H7 (cell line): Measurements from ENCODE around the gene PARD6G. TPM values are rescaled to one million over a fixed set of nuclear protein-coding genes. Genes with fewer than 3 reads are reported as not detected.
A peak's percentile ranks its signal among the peaks of the same experiment; 100 is the strongest.

ENCODE experiments used
- DNase-seq: peaks from one replicate; pipeline ENCODE4 v3.0.0; 2012
- H3K27me3 ChIP-seq: 2 replicates; pipeline ENCODE4 v1.6.0; 2011; ENCODE audit warnings: mild to moderate bottlenecking, low read length; ENCODE audit not compliant: control insufficient read depth, insufficient read depth
- H3K36me3 ChIP-seq: replicated peaks from 2 replicates; pipeline ENCODE4 v1.5.1; 2011; ENCODE audit warnings: low read length; ENCODE audit not compliant: control insufficient read depth, insufficient read depth
- H3K4me3 ChIP-seq: 2 replicates; pipeline ENCODE4 v1.5.1; 2011; ENCODE audit warnings: low read depth, mild to moderate bottlenecking, control low read depth, low read length, moderate library complexity; ENCODE audit not compliant: insufficient read depth
- total RNA-seq: library from RNA; depleted of rRNA; stranded (reverse); fragments of >200 nt; shearing (Covaris generic); gene quantifications from 2 replicates; pipeline ENCODE4 v1.2.3, GENCODE V29; 2014; rRNA removed

Gene PARD6G
- total RNA-seq, 1 experiment from 2014 or later = 6.3 TPM

GRCh38 chr18:80126797-80127196, 120.5 kb downstream of the PARD6G start:
- Histone ChIP-seq H3K4me3 (no peak overlapping the region), H3K36me3 (0 out of 2 replicates have a peak, but pooled peaks cover 2% of the 10 kb centered on the region), H3K27me3 (no peaks in the 10 kb centered on the region)
- DNase-seq = no peak

DNA sequence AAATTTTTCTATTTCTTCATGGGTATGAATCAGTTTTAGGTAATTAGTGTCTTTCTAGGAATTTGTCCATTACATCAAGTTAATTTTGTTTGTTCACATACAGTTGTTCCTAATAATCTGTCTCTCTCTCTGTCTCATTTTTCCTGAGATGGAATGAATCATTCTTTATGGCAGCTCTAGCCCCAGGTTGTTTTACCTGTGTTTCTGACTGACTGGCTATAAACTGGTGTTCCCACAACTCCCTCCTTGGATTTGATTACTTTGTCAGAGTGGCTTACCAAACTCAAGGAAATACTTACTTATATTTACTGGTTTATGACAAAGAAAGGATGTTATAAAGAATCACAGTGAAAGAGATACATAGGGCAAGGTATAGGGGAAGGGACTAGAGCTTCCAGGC, 123.2 kb downstream of the PARD6G start:
- no peak for DNase-seq
- Histone ChIP-seq H3K4me3 (no peak overlapping the region), H3K27me3 (no peaks in the 10 kb centered on the region), H3K36me3 (peaks cover 3% of the 10 kb centered on the region; the same call in 1 of the 2 replicates)

GRCh38 chr18:80120932-80121331, 126.4 kb downstream of the PARD6G start:
- no peak for DNase-seq
- H3K27me3 ChIP-seq = no peaks in the 10 kb centered on the region
- H3K4me3 ChIP-seq = no peak overlapping the region
- H3K36me3 ChIP-seq = peaks cover 3% of the 10 kb centered on the region; the same call in 1 of the 2 replicates

- no peaks in the 10 kb centered on the region for H3K27me3 ChIP-seq
- H3K4me3 ChIP-seq = no peak overlapping the region
- H3K36me3 ChIP-seq = peaks cover 3% of the 10 kb centered on the region; the same call in 1 of the 2 replicates
- no peak for DNase-seq
Observed at GRCh38 chr18:80119111-80119510, 128.2 kb downstream of the PARD6G start.

DNA sequence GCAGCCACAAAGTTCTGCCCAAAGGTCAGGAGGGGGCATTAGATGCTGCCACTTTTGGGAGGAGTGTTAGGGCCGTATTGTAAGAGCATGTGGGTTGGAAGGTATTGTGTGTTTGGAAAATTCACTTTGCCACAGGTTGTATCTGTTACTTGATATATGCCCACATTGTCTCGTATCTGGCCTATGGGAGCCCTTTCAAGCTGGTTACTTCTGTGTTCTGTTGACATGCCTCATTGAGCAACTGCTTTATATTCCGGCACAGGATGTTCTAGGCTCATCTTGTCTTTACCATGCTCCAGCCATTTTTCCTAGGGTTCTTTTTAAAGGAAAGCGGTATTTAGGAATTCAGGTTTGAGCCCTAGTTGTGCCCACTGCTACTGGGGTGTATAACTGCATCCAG, 132.3 kb downstream of the PARD6G start:
- no peak for DNase-seq
- peaks cover 5% of the 10 kb centered on the region; the same call in 1 of the 2 replicates for H3K36me3 ChIP-seq
- no peak overlapping the region for H3K4me3 ChIP-seq
- no peaks in the 10 kb centered on the region for H3K27me3 ChIP-seq

- DNase-seq = no peak
- H3K4me3 ChIP-seq = no peak overlapping the region
- H3K27me3 ChIP-seq = no peaks in the 10 kb centered on the region
- H3K36me3 ChIP-seq = peaks cover 2% of the 10 kb centered on the region; the same call in 1 of the 2 replicates
Observed at GRCh38 chr18:80112624-80113248, 134.6 kb downstream of the PARD6G start.

DNA sequence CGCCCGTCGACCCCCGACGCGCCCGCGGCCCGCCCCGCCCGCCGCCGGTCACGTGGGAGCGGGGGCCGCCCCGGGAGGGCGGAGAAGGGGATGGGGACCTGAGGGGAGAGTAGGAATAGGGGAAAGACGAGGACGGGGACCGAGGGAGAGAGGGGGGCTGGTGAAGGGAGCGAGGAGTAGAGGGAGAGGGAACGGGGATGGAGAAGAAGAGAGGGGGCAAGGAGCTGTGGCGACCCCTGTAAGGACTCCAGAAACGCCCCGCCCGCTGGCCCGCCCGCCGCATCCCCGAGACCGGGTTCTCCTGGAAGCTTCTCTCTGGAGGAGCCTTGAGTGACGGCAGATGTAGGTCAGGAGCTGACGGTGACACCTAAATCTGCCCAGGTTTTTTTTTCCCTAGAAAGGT, 137.6 kb downstream of the PARD6G start:
- Histone ChIP-seq H3K4me3 (peak overlapping the region; percentile 79), H3K27me3 (no peaks in the 10 kb centered on the region), H3K36me3 (peaks cover 2% of the 10 kb centered on the region; the same call in 1 of the 2 replicates)
- DNase-seq = peak; percentile 92

DNA sequence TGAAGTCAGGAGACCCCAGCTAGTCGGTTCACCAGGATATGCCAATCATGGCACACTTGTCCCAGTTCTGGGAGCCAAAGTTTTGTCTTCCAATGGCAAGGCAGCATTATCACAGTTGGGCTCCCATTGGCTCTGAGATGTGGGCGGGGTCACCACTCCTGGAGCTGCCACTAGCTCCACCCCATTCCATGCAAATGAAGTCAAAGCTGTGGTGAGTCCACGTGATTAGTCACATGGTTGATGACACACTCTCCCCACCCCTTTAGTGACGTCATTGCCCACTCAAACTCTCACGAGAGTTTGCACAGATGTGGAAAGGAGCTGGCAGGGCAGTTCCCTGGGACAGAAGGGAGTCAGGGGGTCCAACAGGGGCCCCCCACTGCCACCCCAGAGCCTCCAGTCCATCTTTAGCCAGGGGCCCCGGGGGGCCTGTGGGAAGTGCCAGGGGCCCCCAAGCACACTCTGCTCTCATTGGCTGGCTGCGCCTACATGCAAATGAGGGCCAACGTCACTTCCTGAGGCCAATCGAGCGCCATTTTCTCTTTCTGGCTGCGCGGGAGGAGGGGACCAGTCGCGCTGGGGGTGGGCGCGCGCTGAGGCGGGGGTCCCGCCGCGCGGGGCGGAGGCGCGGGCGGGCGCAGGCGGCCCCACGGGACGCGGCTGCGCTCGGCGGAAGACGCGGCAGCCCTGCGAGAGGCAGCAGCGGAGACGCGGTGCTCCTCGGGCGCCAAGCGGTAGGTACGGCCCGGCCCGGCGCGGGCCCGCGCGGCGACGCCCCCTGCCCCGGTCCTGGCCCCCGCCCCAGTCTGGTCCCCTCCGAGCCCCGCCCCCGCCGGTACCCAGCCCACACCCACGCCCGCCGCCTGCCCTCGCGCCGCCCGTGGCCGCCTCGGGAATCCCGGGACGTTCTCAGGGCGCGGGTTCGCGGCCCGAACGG, 138.3 kb downstream of the PARD6G start, which contains the start of gene ADNP2:
Gene ADNP2, plus strand, starts transcription at position 524 of the 937 bp plus-strand sequence. CDS start 8,281 bp downstream, outside the sequence.
- no peaks in the 10 kb centered on the region for H3K27me3 ChIP-seq
- peak; percentile 93 for DNase-seq
- peaks cover 2% of the 10 kb centered on the region; the same call in 1 of the 2 replicates for H3K36me3 ChIP-seq
- peak within 1 kb of the TSS; percentile 79 for H3K4me3 ChIP-seq

GRCh38 chr18:80108121-80108536, 139.2 kb downstream of the PARD6G start:
- Histone ChIP-seq H3K4me3 (no peak overlapping the region), H3K27me3 (no peaks in the 10 kb centered on the region), H3K36me3 (peaks cover 2% of the 10 kb centered on the region; the same call in 1 of the 2 replicates)
- DNase-seq = no peak

DNA sequence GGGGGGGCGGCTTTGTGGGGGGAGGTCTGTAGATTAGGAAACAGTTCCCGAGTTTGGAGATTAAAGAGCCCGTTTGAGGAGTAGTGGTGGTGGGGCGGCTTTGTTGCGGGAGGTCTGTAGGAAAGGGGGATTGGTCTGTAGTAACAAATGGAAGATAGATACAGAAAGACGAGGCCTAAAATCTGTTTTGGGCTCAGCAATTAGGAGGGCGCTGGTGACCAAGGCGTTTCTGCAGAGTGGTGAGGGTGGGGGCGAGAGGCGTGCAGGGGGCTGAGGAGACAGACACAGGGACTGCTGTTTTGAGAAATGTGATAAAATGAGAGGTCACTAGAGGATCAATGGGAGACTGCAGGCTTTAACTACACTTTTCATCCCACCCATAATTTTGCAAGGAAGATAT, 139.9 kb downstream of the PARD6G start:
- Histone ChIP-seq H3K4me3 (no peak overlapping the region), H3K36me3 (peaks cover 2% of the 10 kb centered on the region; the same call in 1 of the 2 replicates), H3K27me3 (no peaks in the 10 kb centered on the region)
- no peak for DNase-seq

Other genes starting within 250 kb of the PARD6G start
- 37.2 and 45.2 TPM in 2 replicates for gene RBFA, start 213.1 kb downstream of the PARD6G start, total RNA-seq
- gene ADNP2, start 138.3 kb downstream of the PARD6G start, total RNA-seq = 45.5 and 49.2 TPM in 2 replicates